Activated effector memory CD4-positive, alpha-beta T cell treated with anti-CD3 and anti-CD28 coated beads, Interleukin-2, amount 50 U/mL, for 16 hours (primary cell): ENCODE results near the gene ACVR1.

Experiments used
- DNase-seq: peaks from one replicate; pipeline ENCODE4 v3.0.0-alpha.2; 2020

ACVR1 gene

DNA sequence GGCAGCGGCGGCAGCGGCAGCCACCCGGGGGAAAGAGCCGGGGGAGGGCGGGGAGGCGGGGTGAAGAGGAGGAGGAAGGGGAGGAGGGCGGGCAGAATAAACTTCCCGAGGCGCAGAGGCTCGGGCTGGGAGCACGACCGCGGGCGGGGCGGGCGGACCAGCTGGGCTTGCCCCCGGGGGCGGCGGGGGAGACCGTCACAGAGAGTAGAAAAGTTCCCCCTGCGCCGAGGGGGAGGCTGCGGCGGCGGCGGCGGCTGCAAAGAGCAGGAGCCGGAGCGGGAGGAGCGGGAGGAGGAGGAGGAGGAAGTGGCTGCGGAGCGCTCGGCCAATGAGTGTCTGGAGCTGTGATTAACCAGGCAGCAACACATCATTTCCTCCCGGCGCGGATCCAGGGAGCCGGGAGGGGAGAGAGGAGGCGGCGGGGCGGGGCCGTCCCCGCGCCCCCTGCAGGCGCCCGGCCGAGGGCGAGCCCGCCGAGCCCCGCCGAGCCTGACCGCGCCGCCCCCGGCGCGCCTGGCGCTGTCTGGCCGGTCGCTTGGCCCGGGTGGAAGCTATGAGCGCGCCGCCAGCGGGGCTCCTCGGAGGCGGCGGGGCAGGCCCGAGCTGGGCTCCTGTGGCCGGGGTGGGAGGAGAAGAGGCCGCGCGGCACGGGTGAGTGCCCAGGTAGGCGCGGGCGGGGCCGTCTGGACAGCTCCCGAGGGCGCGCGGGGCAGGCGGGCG, at the start of gene ACVR1:
TSS of gene ACVR1 (minus strand) at position 265 of the 720 bp plus-strand sequence. CDS start 76,837 bp downstream, outside the sequence.
- DNase-seq = peak; percentile 93

DNA sequence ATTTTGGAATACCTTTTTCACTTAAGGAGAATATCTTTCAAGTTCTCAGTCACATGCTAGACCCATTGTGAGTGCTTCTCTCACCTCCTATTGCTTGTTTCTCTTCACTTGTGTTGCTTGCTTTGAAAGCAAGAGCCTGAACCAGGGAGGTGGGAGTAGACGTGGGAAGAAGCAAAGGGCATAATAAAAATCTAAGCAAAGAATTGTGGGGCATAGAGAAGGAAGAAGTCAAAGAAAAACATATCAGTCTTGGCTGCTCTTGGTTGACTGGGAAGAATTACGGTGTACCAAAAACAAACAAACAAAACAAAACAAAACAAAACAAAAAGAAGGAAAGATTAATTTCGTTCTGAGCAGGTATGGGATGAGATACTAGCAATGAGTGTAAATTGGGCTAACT, 48.9 kb upstream of the ACVR1 start:
- DNase-seq = no peak

DNA sequence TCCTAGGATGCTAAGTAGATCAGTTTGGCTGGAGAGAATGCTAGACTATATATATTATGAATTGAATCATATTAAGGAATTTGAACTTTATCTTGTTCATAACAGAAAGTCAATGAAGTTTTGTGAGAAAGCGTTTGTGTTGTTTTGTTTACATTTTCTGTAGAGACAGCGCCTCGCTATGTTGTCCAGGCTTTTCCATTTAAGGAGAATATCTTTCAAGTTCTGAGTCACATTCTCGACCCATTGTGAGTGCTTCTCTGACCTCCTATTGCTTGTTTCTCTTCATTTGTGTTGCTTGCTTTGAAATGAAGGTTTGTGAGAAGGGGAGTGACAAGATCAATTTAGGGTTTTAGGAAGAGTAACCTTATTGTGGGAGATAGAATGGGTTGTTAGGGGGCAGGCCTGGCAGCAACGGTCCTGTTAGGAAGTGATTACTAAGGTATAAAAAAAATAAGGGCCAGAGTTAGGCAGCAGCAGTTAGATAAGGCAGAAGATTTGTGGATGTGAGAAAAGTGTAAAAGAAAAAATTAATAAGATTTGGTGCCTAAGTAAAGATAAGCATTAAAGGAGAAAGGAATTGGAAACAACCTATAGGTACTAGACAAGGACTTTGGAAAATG, 47.6 kb upstream of the ACVR1 start:
- DNase-seq = no peak

DNA sequence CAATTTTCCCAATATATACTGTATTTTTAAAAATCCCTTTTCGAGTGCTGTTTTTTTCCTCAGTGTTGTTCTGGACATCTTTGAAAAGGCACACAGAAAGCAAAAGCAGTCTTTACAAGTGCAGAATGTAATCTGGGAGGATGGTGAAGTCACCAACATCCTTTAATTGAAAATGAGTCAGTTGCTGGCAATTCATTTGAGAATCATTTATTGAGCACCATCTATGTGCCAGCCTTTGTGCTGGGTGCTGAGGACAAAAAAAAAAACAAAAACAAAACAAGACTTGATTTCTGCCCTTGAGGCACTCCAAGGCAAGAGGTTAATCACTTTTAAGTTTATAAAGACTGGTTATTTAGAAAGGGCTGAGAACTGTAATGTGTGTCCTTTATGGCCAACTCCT, 46.7 kb upstream of the ACVR1 start:
- no peak for DNase-seq

DNA sequence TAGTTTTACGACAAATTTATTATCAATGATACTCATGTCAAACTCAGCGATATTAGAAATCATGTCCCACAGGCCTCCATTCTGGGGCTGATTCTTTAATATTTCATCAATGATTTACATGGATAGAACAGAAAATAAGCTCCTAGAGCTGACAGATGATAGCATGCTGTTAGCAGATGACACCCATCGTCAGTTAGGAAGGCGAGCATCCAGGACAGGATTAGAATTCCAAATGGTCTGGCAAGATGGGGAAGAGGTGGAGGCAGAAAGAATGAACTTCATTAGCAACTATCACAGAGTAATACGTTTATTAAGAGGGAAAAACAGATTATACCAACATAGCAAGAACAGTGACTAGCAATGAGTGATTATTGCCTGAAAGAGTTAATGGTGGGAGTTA, 46.2 kb upstream of the ACVR1 start:
- DNase-seq = no peak

DNA sequence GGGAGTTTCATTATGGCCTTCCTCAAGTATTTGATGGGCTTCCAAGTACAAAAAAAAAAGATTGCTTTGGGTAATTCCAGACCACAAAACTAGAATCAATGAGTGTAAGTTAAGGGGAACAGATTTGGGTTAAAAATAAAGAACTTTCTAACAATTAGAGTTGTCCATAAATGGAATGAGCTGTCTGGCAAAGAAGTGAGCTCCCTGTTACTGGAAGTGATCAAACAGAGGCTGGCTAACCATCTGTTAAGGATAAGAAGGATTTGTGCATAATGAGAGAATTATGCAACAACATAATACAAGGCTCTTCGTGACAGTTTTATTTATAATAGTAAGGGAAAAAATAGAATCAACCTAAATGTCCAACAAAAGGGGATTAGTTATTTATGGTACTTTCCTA, 44.6 kb upstream of the ACVR1 start:
- DNase-seq = no peak

DNA sequence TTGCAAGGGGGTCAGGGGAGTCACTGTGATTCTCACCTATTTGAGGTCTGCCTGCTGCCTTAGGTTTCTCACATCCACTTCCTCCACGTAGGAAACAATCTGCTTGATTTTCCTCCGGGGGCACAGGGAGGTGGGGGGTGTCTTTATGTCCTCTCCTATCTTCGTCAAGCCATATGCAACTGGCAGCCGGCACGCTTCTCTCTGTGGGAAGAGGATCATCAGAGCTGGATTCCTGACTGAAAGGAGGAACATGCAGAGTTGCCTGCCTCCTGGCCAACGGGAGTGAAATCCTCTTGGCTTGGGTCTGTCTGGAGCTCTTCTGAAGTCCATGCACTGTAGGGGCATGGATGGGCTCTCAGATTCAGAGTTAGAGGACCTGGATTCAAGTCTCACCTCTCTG, 43.1 kb upstream of the ACVR1 start:
- DNase-seq = no peak

DNA sequence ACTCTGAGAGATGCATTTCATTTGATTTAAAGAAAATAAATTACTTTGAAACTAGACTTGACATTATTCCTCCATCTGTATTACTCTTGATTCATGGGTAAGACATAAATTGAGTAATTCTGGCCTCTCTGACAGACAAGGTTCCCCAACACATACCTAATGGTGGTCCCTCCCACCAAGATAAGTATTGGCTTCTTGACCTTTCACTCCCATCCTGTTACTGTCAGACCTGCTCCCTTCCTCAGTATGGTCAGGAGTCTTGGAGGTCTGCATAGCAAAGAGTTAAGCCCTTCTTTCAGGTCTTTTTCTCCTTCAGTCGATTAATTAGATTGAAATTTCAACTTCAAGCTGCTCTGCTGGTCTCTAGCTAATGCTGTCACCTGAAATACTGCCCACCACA, 42.2 kb upstream of the ACVR1 start:
- DNase-seq = no peak

- DNase-seq = no peak
Observed at GRCh38 chr2:157911750-157912149, 35.6 kb upstream of the ACVR1 start.

DNA sequence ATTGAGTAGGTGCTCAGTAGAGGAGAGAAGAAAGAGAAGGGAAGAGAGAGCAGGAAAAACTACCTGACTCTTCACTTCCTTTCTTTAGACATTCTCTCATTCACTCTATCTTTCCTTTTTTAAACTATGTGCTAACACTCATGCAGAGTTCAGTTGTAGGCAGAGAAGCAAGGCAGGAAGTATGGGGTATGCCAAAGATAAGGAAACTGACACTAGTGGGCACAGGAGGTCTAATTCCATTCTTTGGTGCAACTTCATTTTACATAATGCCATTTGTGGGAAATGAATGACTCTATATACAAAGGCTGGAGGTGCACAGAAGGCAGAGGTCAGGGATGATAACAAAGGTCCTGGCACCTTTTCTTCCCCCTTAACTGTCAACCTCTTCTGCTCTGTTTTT, 35.1 kb upstream of the ACVR1 start:
- no peak for DNase-seq

DNA sequence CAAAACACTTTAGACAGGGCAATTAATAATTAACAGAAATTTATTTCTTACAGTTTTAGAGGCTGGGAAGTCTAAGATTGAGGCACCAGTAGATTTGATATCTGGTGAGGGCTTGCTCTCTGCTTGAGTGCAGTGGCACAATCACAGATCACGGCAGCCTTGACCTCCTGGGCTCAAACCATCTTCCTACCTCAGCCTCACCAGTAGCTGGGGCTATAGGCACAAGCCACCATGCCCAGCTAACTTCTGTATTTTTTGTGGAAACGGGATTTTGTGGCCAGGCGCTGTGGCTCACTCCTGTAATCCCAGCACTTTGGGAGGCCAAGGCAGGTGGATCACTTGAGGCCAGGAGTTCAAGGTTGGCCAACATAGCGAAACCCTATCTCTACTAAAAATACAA, 29.0 kb upstream of the ACVR1 start:
- no peak for DNase-seq

- no peak for DNase-seq
Observed at GRCh38 chr2:157903626-157904025, 27.5 kb upstream of the ACVR1 start.

GRCh38 chr2:157903151-157903550, 27.0 kb upstream of the ACVR1 start:
- DNase-seq = no peak

- no peak for DNase-seq
Observed at GRCh38 chr2:157902692-157903091, 26.6 kb upstream of the ACVR1 start.

GRCh38 chr2:157901325-157901724, 25.2 kb upstream of the ACVR1 start:
- no peak for DNase-seq

GRCh38 chr2:157900684-157901083, 24.6 kb upstream of the ACVR1 start:
- no peak for DNase-seq

GRCh38 chr2:157900203-157900602, 24.1 kb upstream of the ACVR1 start:
- DNase-seq = no peak

DNA sequence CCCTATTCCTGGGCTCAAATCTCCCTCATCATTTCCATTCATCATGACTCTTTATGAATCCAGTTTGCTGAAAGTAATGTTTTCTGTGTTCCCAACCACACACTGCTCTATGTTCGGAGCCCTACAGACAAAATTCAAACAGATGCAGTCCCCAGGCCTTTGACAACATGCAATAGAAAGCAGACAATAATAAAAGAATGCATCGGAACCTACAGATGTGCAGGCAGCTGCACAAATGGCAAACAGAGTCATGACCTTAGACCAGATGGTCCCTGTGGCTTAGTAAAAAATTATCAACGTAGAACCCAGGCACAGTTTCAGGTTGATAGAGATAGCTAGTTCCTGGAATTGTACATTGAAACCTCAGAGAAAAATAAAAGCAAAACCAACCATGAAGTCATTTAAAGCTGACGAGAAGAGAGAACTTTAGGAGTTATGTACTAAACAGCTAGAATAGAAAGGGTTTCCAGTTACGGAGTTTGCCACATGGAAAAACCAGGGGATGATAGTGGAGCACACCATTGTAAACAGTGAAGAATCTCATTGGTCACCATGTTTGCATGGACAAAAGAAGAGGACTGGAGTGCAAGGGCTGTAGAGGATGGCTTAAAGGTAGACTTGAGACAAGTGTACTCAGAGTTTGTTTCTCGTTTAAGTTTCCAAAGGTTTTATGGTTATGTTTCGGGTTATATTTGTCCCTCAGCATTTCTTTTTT, 23.2 kb upstream of the ACVR1 start:
- no peak for DNase-seq

DNA sequence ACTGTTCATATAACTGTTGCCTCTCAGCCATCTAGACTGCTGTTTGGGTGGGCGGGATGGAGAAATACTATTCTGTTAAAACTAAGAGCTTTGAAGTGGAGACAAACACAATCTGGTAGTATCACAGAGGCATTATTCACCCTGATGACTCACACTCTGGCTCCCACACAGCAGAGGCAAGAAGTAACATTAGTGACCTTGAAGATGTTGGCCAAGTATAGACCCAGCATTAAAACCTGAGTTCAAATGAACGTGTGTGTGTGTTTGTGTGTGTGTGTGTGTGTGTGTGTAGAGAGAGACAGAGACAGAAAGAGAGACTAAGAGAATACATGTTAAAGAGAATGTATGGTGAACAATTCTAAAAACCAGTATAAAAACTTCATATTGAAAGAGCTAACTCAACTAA, 22.5 kb upstream of the ACVR1 start:
- peak; percentile 87 for DNase-seq

GRCh38 chr2:157897106-157897971, 21.2 kb upstream of the ACVR1 start:
- peak; percentile 72 for DNase-seq

- DNase-seq = no peak
Observed at GRCh38 chr2:157895531-157895930, 19.4 kb upstream of the ACVR1 start.

DNA sequence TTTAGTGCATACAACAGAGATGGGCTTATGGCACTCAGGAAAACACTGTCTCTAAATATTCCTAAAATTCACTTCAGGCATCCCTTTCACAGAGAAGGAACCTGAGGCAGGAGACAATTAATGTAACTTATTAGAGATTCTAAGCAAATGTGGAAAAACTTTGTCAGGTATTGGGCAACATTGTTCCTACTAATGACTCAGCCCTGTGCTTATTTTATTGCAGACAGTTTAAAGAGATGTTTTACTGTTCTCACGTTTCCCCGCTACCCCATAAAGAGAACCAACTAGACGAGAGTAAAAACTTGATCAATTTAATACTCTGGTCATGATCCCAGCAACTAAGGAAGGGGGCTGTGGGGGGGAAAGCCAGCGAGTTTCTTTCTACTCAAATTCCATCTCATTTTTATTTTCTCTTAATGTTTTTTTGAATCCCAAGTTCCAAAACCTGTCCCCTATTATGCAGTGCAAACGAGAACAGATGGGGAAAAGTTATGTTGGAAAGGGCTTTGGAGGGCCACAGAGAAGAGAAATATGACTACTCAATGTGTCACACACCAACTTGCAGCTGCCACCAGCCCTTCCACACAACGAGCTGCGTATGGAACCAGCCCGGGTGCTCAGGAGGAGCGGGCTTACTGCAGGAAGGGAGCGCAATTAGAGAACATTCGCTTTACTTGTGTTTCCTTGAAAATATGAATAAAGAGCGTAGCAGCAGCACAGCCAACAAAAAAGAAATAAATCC, 18.7 kb upstream of the ACVR1 start:
- no peak for DNase-seq
